Muscle of leg (tissue), 9 donors: ENCODE data around the gene PPCDC. TPM values are rescaled to one million over a fixed set of nuclear protein-coding genes. Genes with fewer than 3 reads are reported as not detected.

Experiments used
- polyA plus RNA-seq, 8 donors: library from polyadenylated mRNA; unstranded; fragments of 120-200 nt; gene quantifications; one replicate each; pipeline versions ENCODE4 v1.2.1 to v1.2.3, GENCODE V29; 2013; ENCODE audit warnings: inconsistent platforms in 1 of 8, low replicate concordance in 1 of 8; ENCODE audit not compliant: insufficient read length in 8 of 8, insufficient read depth in 1 of 8
- total RNA-seq: library from RNA; stranded (reverse); fragments of 120-200 nt; gene quantifications from one replicate; pipeline ENCODE4 v1.2.4, GENCODE V29; 2013

The PPCDC gene
- total and polyA plus RNA-seq, 9 donors = 5.9 to 8.3 (median 7.6) TPM

Other genes with a start within 250 kb of the PPCDC start
- gene CSK, start 241.5 kb upstream of the PPCDC start, total RNA-seq = 13.5 TPM
- 10 to 100 TPM; 33.2 to 47.0 (median 36.3) TPM for gene CSK, start 241.5 kb upstream of the PPCDC start, polyA plus RNA-seq
- gene LMAN1L, start 210.8 kb upstream of the PPCDC start, total RNA-seq = 0.04 TPM
- under 1 TPM in 2 of 8 donors, not detected in 6; 0.22 to 0.27 TPM for gene LMAN1L, start 210.8 kb upstream of the PPCDC start, polyA plus RNA-seq
- not detected for gene CPLX3, start 197.0 kb upstream of the PPCDC start, total RNA-seq
- not detected for gene CPLX3, start 197.0 kb upstream of the PPCDC start, polyA plus RNA-seq
- gene ULK3, start 180.4 kb upstream of the PPCDC start, total RNA-seq = 29.7 TPM
- gene ULK3, start 180.4 kb upstream of the PPCDC start, polyA plus RNA-seq = 10 to 100 TPM; 28.8 to 44.9 (median 35.8) TPM
- 17.3 TPM for gene SCAMP2, start 150.2 kb upstream of the PPCDC start, total RNA-seq
- gene SCAMP2, start 150.2 kb upstream of the PPCDC start, polyA plus RNA-seq = 10 to 100 TPM; 50.3 to 74.5 (median 55.3) TPM
- 43.8 TPM for gene MPI, start 133.5 kb upstream of the PPCDC start, total RNA-seq
- gene MPI, start 133.5 kb upstream of the PPCDC start, polyA plus RNA-seq = 10 to 100 TPM; 45.9 to 63.3 (median 54.5) TPM
- gene FAM219B, start 116.7 kb upstream of the PPCDC start, total RNA-seq = 77.6 TPM
- gene FAM219B, start 116.7 kb upstream of the PPCDC start, polyA plus RNA-seq = 10 to 100 TPM; 40.7 to 51.1 (median 46.3) TPM
- 64.1 TPM for gene COX5A, start 85.5 kb upstream of the PPCDC start, total RNA-seq
- gene COX5A, start 85.5 kb upstream of the PPCDC start, polyA plus RNA-seq = 100 to 1,000 TPM; 194 to 278 (median 233) TPM
- 1.7 TPM for gene RPP25, start 66.8 kb upstream of the PPCDC start, total RNA-seq
- 1 to 10 TPM in 7 of 8 donors, under 1 TPM in 1; 0.88 to 2.0 (median 1.5) TPM for gene RPP25, start 66.8 kb upstream of the PPCDC start, polyA plus RNA-seq
- gene SCAMP5, start 28.0 kb upstream of the PPCDC start, total RNA-seq = 2.0 TPM
- gene SCAMP5, start 28.0 kb upstream of the PPCDC start, polyA plus RNA-seq = 10 to 100 TPM in 1 of 8 donors, 1 to 10 TPM in 7; 2.4 to 12.0 (median 4.0) TPM
- gene C15orf39, start 178.3 kb downstream of the PPCDC start, total RNA-seq = 5.5 TPM
- gene C15orf39, start 178.3 kb downstream of the PPCDC start, polyA plus RNA-seq = 10 to 100 TPM in 5 of 8 donors, 1 to 10 TPM in 3; 8.9 to 13.4 (median 11.4) TPM
- gene GOLGA6C, start 234.7 kb downstream of the PPCDC start, total RNA-seq = not detected
- under 1 TPM in 1 of 8 donors, not detected in 7; 0.08 TPM for gene GOLGA6C, start 234.7 kb downstream of the PPCDC start, polyA plus RNA-seq